Activated B cell treated with CpG ODN at 0.5 μM for 24 hours (primary cell): ENCODE results near the gene CCDC78. TPM values are rescaled to one million over a fixed set of nuclear protein-coding genes. Genes with fewer than 3 reads are reported as not detected.

Experiments
- ATAC-seq: fragments of 200-7000 bp; cut with Tn5 transposase; one replicate; pipeline ENCODE4 v1.10.0; 2021; ENCODE audit warnings: low read depth, mild to moderate bottlenecking, moderate library complexity
- CTCF ChIA-PET: fragments of 350-600 bp; sonication (Branson Sonifier 250); formaldehyde crosslinking; loops from one replicate; lab custom pipeline; 2021; ENCODE audit warnings: antibody characterized with exemption; lab: Charles Lee
- POLR2A ChIA-PET: fragments of 350-600 bp; sonication (Branson Sonifier 250); formaldehyde crosslinking; loops from one replicate; lab custom pipeline; 2021; ENCODE audit warnings: antibody characterized with exemption; lab: Charles Lee
- DNase-seq: peaks from one replicate; pipeline ENCODE4 v3.0.0; 2022
- H3K27ac Mint-ChIP-seq: one replicate; pipeline ENCODE4 v1.8.0; 2020; ENCODE audit warnings: mixed read lengths
- H3K27me3 Mint-ChIP-seq: one replicate; pipeline ENCODE4 v1.8.0; 2021; ENCODE audit warnings: mixed read lengths
- H3K36me3 Mint-ChIP-seq: one replicate; pipeline ENCODE4 v1.8.0; 2021; ENCODE audit warnings: low read depth, mixed read lengths
- H3K4me1 Mint-ChIP-seq: one replicate; pipeline ENCODE4 v1.8.0; 2021; ENCODE audit warnings: mixed read lengths
- H3K4me3 Mint-ChIP-seq: one replicate; pipeline ENCODE4 v1.8.0; 2020; ENCODE audit warnings: mild to moderate bottlenecking, mixed read lengths
- H3K9me3 Mint-ChIP-seq: one replicate; pipeline ENCODE4 v1.8.0; 2020; ENCODE audit warnings: mixed read lengths
- CTCF ChIP-seq: fragments of 200-600 bp; IDR thresholded peaks from one replicate; pipeline ENCODE4 v1.8.0; 2022; ENCODE audit warnings: antibody characterized with exemption, mild to moderate bottlenecking
- intact Hi-C: fragments of 100-400 bp; cut with micrococcal nuclease; formaldehyde crosslinking; loops from one replicate; pipeline ENCODE4 v1.15.1; 2024
- total RNA-seq: library from RNA; stranded (reverse); gene quantifications from 2 replicates; pipeline ENCODE4 v1.2.3, GENCODE V29; 2022

CCDC78 gene
- total RNA-seq, 1 donor from 2014 or later: 4.8 TPM

- ChIA-PET POLR2A (no interaction called here), CTCF (no interaction called here)
- H3K27ac Mint-ChIP-seq: no peak overlapping the region
- ATAC-seq: no peak
- no peak for DNase-seq
- no peaks in the 10 kb centered on the region for H3K9me3 Mint-ChIP-seq
- H3K4me3 Mint-ChIP-seq: no peak overlapping the region
- H3K36me3 Mint-ChIP-seq: no peaks in the 10 kb centered on the region
- no peak for TF ChIP-seq CTCF
- peaks cover 6% of the 10 kb centered on the region for H3K4me1 Mint-ChIP-seq
- intact Hi-C loops: no loop called here
- H3K27me3 Mint-ChIP-seq: peaks cover 3% of the 10 kb centered on the region
Observed at GRCh38 chr16:752007-752312, 25.7 kb upstream of the CCDC78 start.

- Mint-ChIP-seq H3K4me3 (no peak overlapping the region), H3K36me3 (no peaks in the 10 kb centered on the region), H3K27me3 (peaks cover 2% of the 10 kb centered on the region), H3K9me3 (no peaks in the 10 kb centered on the region), H3K4me1 (peaks cover 6% of the 10 kb centered on the region), H3K27ac (no peak overlapping the region)
- intact Hi-C loops: no loop called here
- DNase-seq: no peak
- TF ChIP-seq CTCF: no peak
- ATAC-seq: no peak
- ChIA-PET POLR2A (no interaction called here), CTCF (no interaction called here)
Observed at GRCh38 chr16:751152-752006, 25.1 kb upstream of the CCDC78 start.

- ChIA-PET POLR2A (no interaction called here), CTCF (no interaction called here)
- no peak for TF ChIP-seq CTCF
Observed at GRCh38 chr16:750485-750884, 24.2 kb upstream of the CCDC78 start.

GRCh38 chr16:749010-749409, 22.8 kb upstream of the CCDC78 start:
- no peak overlapping the region for H3K27ac Mint-ChIP-seq
- intact Hi-C loops: no loop called here
- DNase-seq (no peak), ATAC-seq (no peak)
- no peaks in the 10 kb centered on the region for H3K27me3 Mint-ChIP-seq
- ChIA-PET POLR2A (no interaction called here), CTCF (no interaction called here)
- TF ChIP-seq CTCF: no peak
- no peaks in the 10 kb centered on the region for H3K36me3 Mint-ChIP-seq
- no peaks in the 10 kb centered on the region for H3K9me3 Mint-ChIP-seq
- no peaks in the 10 kb centered on the region for H3K4me1 Mint-ChIP-seq
- H3K4me3 Mint-ChIP-seq: no peak overlapping the region

More at GRCh38 chr16:750485-750884, 24.2 kb upstream of the CCDC78 start:
- Mint-ChIP-seq H3K36me3 (no peaks in the 10 kb centered on the region), H3K9me3 (no peaks in the 10 kb centered on the region), H3K4me3 (no peak overlapping the region), H3K27me3 (no peaks in the 10 kb centered on the region), H3K4me1 (peaks cover 6% of the 10 kb centered on the region), H3K27ac (no peak overlapping the region)
- intact Hi-C loops: no loop called here
- DNase-seq: no peak
- no peak for ATAC-seq

- Mint-ChIP-seq H3K27ac (no peak overlapping the region), H3K9me3 (no peaks in the 10 kb centered on the region), H3K4me1 (no peaks in the 10 kb centered on the region), H3K36me3 (no peaks in the 10 kb centered on the region), H3K4me3 (no peak overlapping the region), H3K27me3 (no peaks in the 10 kb centered on the region)
- no peak for TF ChIP-seq CTCF
- intact Hi-C loops: no loop called here
- CTCF ChIA-PET: no interaction called here
- POLR2A ChIA-PET: no interaction called here
- DNase-seq (no peak), ATAC-seq (no peak)
Observed at GRCh38 chr16:747978-748746, 21.9 kb upstream of the CCDC78 start.
